Measurements from ENCODE around the gene GSTP1. TPM values are rescaled to one million over a fixed set of nuclear protein-coding genes. Genes with fewer than 3 reads are reported as not detected.
"Not testable (repeated sequence)": the region's sequence is repeated elsewhere in the genome, so short reads cannot be mapped to it uniquely, and the experiment has no call there.

GSTP1 gene
- total RNA-seq, 1 donor from 2014 or later = 293 TPM

DNA sequence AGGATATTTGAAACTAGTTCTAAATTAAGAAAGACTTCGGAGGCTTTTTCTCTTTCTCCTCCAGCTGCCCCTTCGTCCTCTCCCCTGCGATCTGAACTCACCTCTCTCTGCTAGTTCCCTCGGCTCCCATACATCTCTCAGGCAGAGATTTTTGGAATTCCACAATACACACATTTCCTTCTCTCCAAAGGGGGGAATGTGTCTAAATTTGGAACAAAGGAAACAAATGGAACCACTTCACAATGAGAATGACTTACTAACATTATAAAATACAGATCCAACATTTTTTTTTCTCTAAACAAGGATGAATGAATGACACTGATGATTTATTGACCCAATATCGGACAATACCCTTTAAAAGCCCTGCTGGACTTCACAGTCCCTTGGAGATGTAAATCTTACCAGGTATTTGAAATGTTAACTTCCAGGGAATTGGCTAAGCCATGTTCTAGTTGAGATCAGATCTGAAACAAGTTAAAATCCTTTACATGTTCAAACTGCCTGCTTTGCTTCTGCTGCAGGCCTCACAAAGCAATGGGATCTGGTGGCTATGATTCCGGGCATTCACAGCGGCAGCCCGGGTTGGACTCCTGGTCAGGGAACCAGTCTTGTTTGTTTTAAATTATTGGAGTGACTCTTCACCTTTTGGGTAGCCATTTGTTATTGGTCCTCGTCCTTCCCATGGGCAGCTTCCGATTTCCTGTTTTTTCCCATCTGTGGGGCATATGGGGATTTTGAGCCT is 20.5 kb upstream of the GSTP1 start:
- Histone ChIP-seq H3K9ac (ENCODE audit: low read depth in 1 of 3, low read length in 3 of 3) (no peak overlapping the region), H3K4me1 (ENCODE audit: control insufficient read depth in 3 of 3, insufficient read depth in 3 of 3, low read length in 3 of 3) (peaks cover 14 to 22% (median 16%) of the 10 kb centered on the region in 3 donors), H3K27ac (ENCODE audit: low read depth, low read length) (peak overlapping the region; percentile 76), H3K27me3 (ENCODE audit: control insufficient read depth in 3 of 3, insufficient read depth in 3 of 3, low read length in 3 of 3) (peaks cover 0 to 1% (median 0%) of the 10 kb centered on the region in 3 donors), H3K36me3 (ENCODE audit: control insufficient read depth in 3 of 3, insufficient read depth in 3 of 3, low read length in 3 of 3) (no peaks in the 10 kb centered on the region), H3K4me3 (ENCODE audit: low read length in 3 of 3) (no peak overlapping the region), H3K9me3 (ENCODE audit: control insufficient read depth in 3 of 3, low read length in 3 of 3) (no peaks in the 10 kb centered on the region)

DNA sequence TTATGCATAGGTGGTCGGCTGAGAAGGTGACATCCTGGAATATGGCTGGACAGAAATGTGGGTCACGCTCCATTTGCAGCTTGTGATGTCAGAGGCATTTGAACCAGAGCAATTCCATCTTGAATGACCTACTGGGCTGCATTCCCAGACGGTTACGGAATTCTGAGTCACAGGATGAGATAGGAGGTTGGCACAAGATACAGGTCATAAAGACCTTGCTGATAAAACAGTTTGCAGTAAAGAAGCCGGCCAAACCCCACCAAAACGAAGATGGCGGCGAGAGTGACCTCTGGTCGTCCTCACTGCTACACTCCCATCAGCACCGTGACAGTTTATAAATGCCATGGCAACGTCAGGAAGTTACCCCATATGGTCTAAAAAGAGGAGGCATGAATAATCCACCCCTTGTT is 19.9 kb upstream of the GSTP1 start:
- not testable (repeated sequence) for H3K27me3 ChIP-seq (ENCODE audit: control insufficient read depth in 3 of 3, insufficient read depth in 3 of 3, low read length in 3 of 3); H3K4me3 ChIP-seq (ENCODE audit: low read length in 3 of 3); H3K9ac ChIP-seq (ENCODE audit: low read depth in 1 of 3, low read length in 3 of 3)

DNA sequence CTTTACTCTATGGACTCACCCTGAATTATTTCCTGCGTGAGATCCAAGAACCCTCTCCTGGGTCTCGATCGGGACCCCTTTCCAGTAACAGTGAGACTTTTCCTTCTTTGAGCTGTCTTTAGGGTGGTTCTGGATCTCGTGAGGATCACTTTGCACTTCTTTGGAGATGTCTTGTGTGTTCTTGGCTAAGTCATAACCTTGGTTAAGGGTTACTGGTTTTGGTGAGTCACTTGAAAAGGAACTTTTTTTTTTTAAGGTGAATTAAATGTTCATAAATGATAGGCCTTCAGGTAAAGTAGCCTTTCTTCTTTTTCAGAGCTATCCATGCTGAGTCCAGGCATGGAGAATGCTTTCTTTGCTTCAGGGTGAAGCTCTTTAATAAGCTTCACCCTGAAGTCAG is 19.4 kb upstream of the GSTP1 start:
- no peak overlapping the region for H3K9ac ChIP-seq (ENCODE audit: low read depth in 1 of 3, low read length in 3 of 3)
- peak overlapping the region; percentile 76 for H3K27ac ChIP-seq (ENCODE audit: low read depth, low read length)
- no peaks in the 10 kb centered on the region for H3K9me3 ChIP-seq (ENCODE audit: control insufficient read depth in 3 of 3, low read length in 3 of 3)
- peaks cover 7 to 16% (median 10%) of the 10 kb centered on the region in 3 donors for H3K4me1 ChIP-seq (ENCODE audit: control insufficient read depth in 3 of 3, insufficient read depth in 3 of 3, low read length in 3 of 3)
- H3K4me3 ChIP-seq (ENCODE audit: low read length in 3 of 3) = no peak overlapping the region
- H3K27me3 ChIP-seq (ENCODE audit: control insufficient read depth in 3 of 3, insufficient read depth in 3 of 3, low read length in 3 of 3) = no peaks in the 10 kb centered on the region
- no peaks in the 10 kb centered on the region for H3K36me3 ChIP-seq (ENCODE audit: control insufficient read depth in 3 of 3, insufficient read depth in 3 of 3, low read length in 3 of 3)

More for the DNA sequence above, 19.9 kb upstream of the GSTP1 start:
- H3K27ac ChIP-seq (ENCODE audit: low read depth, low read length) = peak overlapping the region; percentile 76
- not testable (repeated sequence) for H3K36me3 ChIP-seq (ENCODE audit: control insufficient read depth in 3 of 3, insufficient read depth in 3 of 3, low read length in 3 of 3); H3K9me3 ChIP-seq (ENCODE audit: control insufficient read depth in 3 of 3, low read length in 3 of 3)
- peaks cover 8 to 17% (median 10%) of the 10 kb centered on the region in 3 donors for H3K4me1 ChIP-seq (ENCODE audit: control insufficient read depth in 3 of 3, insufficient read depth in 3 of 3, low read length in 3 of 3)

- Histone ChIP-seq H3K36me3 (ENCODE audit: control insufficient read depth in 3 of 3, insufficient read depth in 3 of 3, low read length in 3 of 3) (no peaks in the 10 kb centered on the region), H3K27me3 (ENCODE audit: control insufficient read depth in 3 of 3, insufficient read depth in 3 of 3, low read length in 3 of 3) (peaks cover 0 to 8% (median 4%) of the 10 kb centered on the region in 3 donors), H3K27ac (ENCODE audit: low read depth, low read length) (no peak overlapping the region), H3K4me3 (ENCODE audit: low read length in 3 of 3) (no peak overlapping the region), H3K9ac (ENCODE audit: low read depth in 1 of 3, low read length in 3 of 3) (no peak overlapping the region), H3K4me1 (ENCODE audit: control insufficient read depth in 3 of 3, insufficient read depth in 3 of 3, low read length in 3 of 3) (peaks cover 0 to 2% (median 0%) of the 10 kb centered on the region in 3 donors), H3K9me3 (ENCODE audit: control insufficient read depth in 3 of 3, low read length in 3 of 3) (no peaks in the 10 kb centered on the region)
Observed at GRCh38 chr11:67571443-67571842, 12.2 kb upstream of the GSTP1 start.

DNA sequence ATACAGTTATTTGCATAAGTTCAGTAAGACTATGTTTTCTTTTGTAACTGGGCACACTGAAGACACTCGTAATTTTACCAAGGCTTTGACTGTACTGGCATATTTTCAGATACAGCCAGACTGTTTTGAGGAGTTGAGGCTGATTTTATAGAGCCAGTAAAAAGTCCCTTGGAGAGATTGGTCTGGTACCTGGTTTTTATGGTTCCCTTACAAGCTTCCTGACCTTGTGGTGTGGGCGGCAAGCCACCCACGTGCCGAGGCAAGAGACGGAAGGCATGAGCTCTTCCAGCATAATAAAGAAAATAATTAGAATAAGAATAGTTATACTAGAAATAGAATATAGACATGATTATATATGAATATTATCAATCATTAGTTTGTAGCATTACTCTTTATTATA is 11.3 kb upstream of the GSTP1 start:
- Histone ChIP-seq H3K9ac (ENCODE audit: low read depth in 1 of 3, low read length in 3 of 3) (no peak overlapping the region), H3K9me3 (ENCODE audit: control insufficient read depth in 3 of 3, low read length in 3 of 3) (no peaks in the 10 kb centered on the region), H3K27me3 (ENCODE audit: control insufficient read depth in 3 of 3, insufficient read depth in 3 of 3, low read length in 3 of 3) (peaks cover 0 to 17% (median 9%) of the 10 kb centered on the region in 3 donors), H3K36me3 (ENCODE audit: control insufficient read depth in 3 of 3, insufficient read depth in 3 of 3, low read length in 3 of 3) (no peaks in the 10 kb centered on the region), H3K4me3 (ENCODE audit: low read length in 3 of 3) (no peak overlapping the region), H3K4me1 (ENCODE audit: control insufficient read depth in 3 of 3, insufficient read depth in 3 of 3, low read length in 3 of 3) (peaks cover 0 to 2% (median 0%) of the 10 kb centered on the region in 3 donors), H3K27ac (ENCODE audit: low read depth, low read length) (no peak overlapping the region)

DNA sequence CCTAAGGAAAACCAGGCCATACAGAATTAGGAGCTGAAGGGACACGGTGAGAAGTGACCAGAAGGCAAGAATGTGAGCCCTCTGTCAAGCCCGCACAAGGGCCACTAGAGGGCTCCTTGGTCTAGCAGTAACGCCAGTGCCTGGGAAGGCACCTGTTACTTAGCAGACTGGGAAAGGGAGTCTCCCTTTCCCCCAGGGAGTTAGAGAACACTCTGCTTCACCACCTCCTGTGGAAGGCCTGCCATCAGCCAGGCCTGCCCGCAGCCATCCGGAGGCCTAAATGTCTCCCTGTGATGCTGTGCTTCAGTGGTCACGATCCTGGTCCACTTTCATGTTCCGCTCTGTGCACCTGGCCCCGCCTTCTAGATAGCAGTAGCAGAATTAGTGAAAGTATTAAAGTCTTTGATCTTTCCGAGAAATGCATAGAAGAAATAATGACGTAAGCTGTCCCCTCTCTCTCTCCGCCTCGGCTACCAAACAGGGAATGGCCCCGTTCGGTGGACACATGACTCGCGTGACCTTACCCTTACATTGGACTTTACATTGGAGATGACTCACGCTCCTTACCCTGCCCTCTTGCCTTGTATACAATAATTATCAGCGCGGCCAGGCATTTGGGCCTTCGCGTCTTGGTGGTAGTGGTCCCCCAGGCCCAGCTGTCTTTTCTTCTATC is 10.7 kb upstream of the GSTP1 start:
- H3K4me1 ChIP-seq (ENCODE audit: control insufficient read depth in 3 of 3, insufficient read depth in 3 of 3, low read length in 3 of 3) = peaks cover 0 to 2% (median 0%) of the 10 kb centered on the region in 3 donors
- no peaks in the 10 kb centered on the region for H3K36me3 ChIP-seq (ENCODE audit: control insufficient read depth in 3 of 3, insufficient read depth in 3 of 3, low read length in 3 of 3)
- H3K27me3 ChIP-seq (ENCODE audit: control insufficient read depth in 3 of 3, insufficient read depth in 3 of 3, low read length in 3 of 3) = peaks cover 4 to 22% (median 11%) of the 10 kb centered on the region in 3 donors
- no peak overlapping the region for H3K9ac ChIP-seq (ENCODE audit: low read depth in 1 of 3, low read length in 3 of 3)
- no peaks in the 10 kb centered on the region for H3K9me3 ChIP-seq (ENCODE audit: control insufficient read depth in 3 of 3, low read length in 3 of 3)
- H3K4me3 ChIP-seq (ENCODE audit: low read length in 3 of 3) = no peak overlapping the region
- H3K27ac ChIP-seq (ENCODE audit: low read depth, low read length) = no peak overlapping the region

DNA sequence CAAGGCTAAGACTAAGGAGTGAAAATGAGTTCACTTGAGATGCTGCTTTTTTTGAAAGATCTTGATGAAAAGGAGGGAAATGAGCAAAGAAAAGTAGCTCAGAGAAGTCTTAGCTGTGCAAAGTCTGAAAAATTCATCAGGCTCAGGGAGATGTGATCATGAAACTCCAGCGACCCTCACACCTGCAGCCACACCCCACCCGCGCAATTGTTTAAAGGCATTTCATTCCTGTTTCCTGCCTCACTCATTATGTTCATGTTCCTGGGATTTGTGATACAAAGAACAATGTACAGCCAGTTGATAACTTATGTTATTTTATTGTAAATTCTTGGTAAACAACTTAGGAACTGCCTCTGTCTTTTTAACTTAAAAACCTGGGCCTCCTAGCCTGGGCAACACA is 8.7 kb upstream of the GSTP1 start:
- Histone ChIP-seq H3K4me3 (ENCODE audit: low read length in 3 of 3) (no peak overlapping the region), H3K4me1 (ENCODE audit: control insufficient read depth in 3 of 3, insufficient read depth in 3 of 3, low read length in 3 of 3) (peaks cover 0 to 2% (median 0%) of the 10 kb centered on the region in 3 donors), H3K27ac (ENCODE audit: low read depth, low read length) (no peak overlapping the region), H3K36me3 (ENCODE audit: control insufficient read depth in 3 of 3, insufficient read depth in 3 of 3, low read length in 3 of 3) (no peaks in the 10 kb centered on the region), H3K9ac (ENCODE audit: low read depth in 1 of 3, low read length in 3 of 3) (no peak overlapping the region), H3K27me3 (ENCODE audit: control insufficient read depth in 3 of 3, insufficient read depth in 3 of 3, low read length in 3 of 3) (peaks cover 6 to 34% (median 24%) of the 10 kb centered on the region in 3 donors), H3K9me3 (ENCODE audit: control insufficient read depth in 3 of 3, low read length in 3 of 3) (no peaks in the 10 kb centered on the region)

DNA sequence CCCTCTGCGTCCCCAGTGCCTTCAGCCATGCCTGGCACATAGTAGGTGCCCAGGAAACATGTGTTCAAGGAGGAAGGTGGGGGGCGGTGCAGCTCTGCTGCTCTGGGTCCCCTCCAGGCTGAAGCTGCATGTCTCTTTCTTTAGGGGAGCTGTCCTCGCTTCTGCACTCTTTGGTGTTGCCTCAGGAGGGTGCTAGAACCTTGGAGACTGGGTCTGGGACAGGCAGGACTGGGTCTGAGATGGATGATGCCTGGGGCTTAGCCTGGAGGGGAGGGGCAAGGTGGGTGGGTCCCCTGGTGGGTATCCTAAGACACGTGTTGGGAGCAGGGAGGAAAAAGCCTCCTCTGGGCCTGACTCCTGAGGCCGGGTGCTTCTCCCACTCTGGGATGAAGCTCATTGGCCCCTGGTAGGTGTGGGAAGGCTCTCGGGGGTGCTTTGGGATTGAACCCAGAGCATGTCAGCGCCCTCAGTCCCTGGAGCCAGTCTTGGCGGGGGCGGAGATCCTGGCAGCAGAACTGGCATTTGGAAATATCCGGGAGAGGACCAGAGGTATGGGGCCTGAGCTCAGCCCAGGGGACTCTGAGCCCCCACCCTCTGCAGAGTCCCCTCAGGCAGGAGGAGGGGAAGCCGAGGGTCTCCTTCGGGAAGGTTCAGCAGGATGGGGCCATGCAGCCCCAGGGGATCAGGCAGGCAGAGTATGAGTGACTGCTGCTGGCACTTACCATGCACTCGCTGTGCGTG is 6.7 kb upstream of the GSTP1 start:
- Histone ChIP-seq H3K27ac (ENCODE audit: low read depth, low read length) (no peak overlapping the region), H3K4me3 (ENCODE audit: low read length in 3 of 3) (no peak overlapping the region), H3K36me3 (ENCODE audit: control insufficient read depth in 3 of 3, insufficient read depth in 3 of 3, low read length in 3 of 3) (no peaks in the 10 kb centered on the region), H3K27me3 (ENCODE audit: control insufficient read depth in 3 of 3, insufficient read depth in 3 of 3, low read length in 3 of 3) (peaks cover 6 to 34% (median 24%) of the 10 kb centered on the region in 3 donors), H3K9ac (ENCODE audit: low read depth in 1 of 3, low read length in 3 of 3) (no peak overlapping the region), H3K9me3 (ENCODE audit: control insufficient read depth in 3 of 3, low read length in 3 of 3) (no peaks in the 10 kb centered on the region), H3K4me1 (ENCODE audit: control insufficient read depth in 3 of 3, insufficient read depth in 3 of 3, low read length in 3 of 3) (peaks cover 0 to 2% (median 0%) of the 10 kb centered on the region in 3 donors)

DNA sequence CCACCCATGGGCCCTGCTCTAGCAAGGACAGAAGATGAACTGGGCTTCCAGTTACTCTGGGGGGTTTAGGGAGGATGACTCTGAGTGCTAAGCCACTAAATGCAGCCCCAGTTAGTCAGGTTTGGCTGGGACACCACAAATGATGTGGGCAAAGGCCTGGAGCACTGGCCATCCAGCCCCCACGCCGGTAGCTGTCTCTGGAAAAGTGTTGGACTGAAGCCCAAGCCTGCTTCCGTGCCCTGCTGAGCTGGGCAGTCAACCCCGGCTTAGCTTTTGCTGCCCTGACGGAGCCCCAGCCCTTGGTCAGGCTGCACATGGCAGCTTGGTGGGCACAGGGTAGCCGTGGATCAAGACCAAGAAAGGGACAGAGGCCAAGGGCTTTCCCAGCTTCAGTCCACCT is 5.7 kb upstream of the GSTP1 start:
- peaks cover 6 to 34% (median 24%) of the 10 kb centered on the region in 3 donors for H3K27me3 ChIP-seq (ENCODE audit: control insufficient read depth in 3 of 3, insufficient read depth in 3 of 3, low read length in 3 of 3)
- no peak overlapping the region for H3K9ac ChIP-seq (ENCODE audit: low read depth in 1 of 3, low read length in 3 of 3)
- no peak overlapping the region for H3K27ac ChIP-seq (ENCODE audit: low read depth, low read length)
- no peaks in the 10 kb centered on the region for H3K36me3 ChIP-seq (ENCODE audit: control insufficient read depth in 3 of 3, insufficient read depth in 3 of 3, low read length in 3 of 3)
- H3K4me1 ChIP-seq (ENCODE audit: control insufficient read depth in 3 of 3, insufficient read depth in 3 of 3, low read length in 3 of 3) = peaks cover 0 to 6% (median 0%) of the 10 kb centered on the region in 3 donors
- H3K9me3 ChIP-seq (ENCODE audit: control insufficient read depth in 3 of 3, low read length in 3 of 3) = no peaks in the 10 kb centered on the region
- H3K4me3 ChIP-seq (ENCODE audit: low read length in 3 of 3) = no peak overlapping the region

Measured in skeletal muscle tissue (tissue), 4 donors.